H4 (cell line): ENCODE results near the gene CST9. TPM values are rescaled to one million over a fixed set of nuclear protein-coding genes. Genes with fewer than 3 reads are reported as not detected.
"Not testable (repeated sequence)": the region's sequence is repeated elsewhere in the genome, so short reads cannot be mapped to it uniquely, and the experiment has no call there.

Experiments used
- DNase-seq: peaks from one replicate; pipeline ENCODE4 v3.0.0-alpha.2; 2015; ENCODE audit warnings: low spot score
- total RNA-seq: library from RNA; depleted of rRNA; stranded (reverse); fragments of >200 nt; shearing (Covaris generic); gene quantifications from 2 replicates; pipeline ENCODE4 v1.2.3, GENCODE V29; 2014

Gene CST9
- total RNA-seq, 1 experiment from 2014 or later: not detected

DNA sequence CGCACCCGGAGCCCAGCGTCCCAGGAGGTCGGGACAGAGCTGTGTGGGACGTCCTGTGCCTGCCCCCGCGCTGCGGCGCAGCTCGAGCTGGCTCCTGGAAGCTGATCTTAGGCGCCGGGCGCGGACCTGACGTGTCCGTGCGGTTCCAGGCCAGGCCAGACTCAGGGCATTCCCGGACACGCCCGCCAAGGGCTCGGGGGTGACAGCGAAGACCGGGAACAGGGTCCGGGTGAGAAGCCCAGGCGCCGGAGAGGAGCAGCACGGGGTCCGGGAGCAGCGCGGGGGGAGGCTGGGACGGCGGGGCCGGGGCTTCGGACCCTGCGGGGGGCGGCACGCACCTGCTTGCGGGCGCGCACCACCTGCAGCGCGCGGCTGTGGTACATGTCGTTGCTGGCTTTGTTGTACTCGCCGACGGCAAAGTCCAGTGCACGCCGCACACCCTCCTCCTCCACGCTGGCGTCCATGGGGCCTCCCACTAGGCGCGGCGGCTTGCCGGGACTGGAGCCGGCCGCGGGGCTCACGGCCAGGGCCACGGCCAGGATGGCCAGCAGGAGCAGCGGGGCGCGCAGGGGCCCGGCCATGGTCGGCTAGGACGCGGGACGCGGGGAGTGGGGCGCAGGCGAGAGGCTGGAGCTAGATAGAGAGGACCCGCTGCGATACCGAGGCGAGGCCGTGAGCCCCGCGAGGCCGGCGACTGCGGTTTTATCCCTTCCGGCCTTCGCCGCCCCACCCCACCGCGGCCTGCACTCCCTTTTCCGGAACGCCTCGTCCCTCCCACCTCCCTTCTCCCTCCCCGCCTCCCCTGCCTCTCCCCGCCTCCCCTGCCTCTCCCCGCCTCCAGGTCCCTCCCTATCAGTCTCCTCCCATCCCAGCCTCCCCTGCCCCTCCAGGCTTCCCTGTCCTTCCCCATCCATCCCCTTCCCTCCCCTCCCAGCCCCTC lies 31.8 kb upstream of the CST9 start, which contains the start of gene CST3:
CST3 (minus strand) TSS at position 674 of the 940 bp plus-strand sequence; CDS start at position 581, 93 bp downstream.
- DNase-seq: peak; percentile 72

- DNase-seq: no peak
These were observed 31.2 kb upstream of the CST9 start for GRCh38 chr20:23636908-23637281.

DNA sequence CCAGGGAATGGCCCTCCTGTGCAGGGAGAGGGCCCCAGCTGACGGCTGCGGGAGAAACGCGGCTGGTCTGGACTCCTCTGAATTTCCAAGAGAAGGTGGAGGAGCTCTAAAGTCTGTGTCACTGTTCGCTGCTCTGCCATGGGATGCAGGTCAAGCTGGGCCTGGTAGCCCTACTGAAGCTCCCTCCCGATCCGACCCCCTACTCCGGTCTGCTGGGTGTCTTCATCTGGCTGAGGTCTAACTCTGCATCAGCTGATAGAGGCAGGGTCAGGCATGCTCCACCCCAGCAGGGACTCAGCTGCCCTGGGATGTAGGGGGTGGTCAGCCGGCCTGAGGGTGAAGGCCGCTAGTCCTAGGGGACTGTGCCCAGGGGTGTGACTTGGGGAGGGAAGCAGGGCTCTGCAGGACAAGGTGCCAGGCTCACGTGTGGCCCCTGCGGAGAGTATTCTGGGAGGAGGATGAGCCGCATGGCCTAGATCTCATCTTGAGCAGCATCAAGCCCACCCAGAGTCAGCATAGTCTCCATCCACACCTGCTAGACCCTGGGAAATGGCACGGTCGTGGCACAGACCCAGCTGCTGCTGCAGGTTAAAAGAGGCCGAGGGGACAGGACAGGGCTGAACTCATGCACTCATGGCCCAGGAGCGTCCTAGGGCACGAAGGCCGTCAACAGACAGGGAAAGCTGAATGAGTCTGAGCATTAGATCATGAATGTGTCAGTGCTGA lies 30.6 kb upstream of the CST9 start:
- no peak for DNase-seq

GRCh38 chr20:23635768-23636090 lies 30.0 kb upstream of the CST9 start:
- not testable (repeated sequence) for DNase-seq

DNA sequence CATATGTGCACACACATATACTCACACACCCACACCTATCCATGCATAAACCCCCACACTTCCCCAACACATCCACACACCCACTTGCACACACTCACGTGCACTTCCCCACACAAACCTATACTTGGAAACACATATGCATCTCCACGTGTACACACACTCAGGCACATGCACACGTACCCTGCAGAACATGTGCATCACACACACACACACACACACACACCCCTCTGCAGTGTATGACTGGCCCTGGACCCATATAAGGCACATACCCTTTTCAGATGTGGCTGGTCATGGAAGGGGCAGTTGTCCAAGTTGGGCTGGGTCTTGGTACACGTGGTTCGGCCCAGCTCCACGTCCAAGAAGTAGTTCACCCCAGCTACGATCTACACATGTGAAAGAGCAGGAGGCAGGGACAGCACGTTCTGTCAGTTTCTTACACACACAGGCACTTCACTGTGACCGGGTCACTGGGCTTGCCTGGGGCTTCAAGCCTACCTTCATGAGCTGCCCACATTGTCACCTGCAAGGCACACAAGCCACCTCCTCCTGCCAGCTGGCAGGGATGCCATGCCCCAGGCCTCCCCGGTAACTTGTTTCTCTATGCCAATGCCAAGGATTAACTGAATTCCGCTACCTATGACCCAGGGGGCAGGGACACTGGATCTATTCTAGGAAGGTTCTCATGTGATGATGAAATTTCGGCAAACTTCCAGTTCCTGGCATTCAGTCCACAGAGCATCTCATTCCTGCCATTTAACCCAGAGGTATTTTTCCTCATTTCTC lies 29.5 kb upstream of the CST9 start:
- DNase-seq: no peak

DNA sequence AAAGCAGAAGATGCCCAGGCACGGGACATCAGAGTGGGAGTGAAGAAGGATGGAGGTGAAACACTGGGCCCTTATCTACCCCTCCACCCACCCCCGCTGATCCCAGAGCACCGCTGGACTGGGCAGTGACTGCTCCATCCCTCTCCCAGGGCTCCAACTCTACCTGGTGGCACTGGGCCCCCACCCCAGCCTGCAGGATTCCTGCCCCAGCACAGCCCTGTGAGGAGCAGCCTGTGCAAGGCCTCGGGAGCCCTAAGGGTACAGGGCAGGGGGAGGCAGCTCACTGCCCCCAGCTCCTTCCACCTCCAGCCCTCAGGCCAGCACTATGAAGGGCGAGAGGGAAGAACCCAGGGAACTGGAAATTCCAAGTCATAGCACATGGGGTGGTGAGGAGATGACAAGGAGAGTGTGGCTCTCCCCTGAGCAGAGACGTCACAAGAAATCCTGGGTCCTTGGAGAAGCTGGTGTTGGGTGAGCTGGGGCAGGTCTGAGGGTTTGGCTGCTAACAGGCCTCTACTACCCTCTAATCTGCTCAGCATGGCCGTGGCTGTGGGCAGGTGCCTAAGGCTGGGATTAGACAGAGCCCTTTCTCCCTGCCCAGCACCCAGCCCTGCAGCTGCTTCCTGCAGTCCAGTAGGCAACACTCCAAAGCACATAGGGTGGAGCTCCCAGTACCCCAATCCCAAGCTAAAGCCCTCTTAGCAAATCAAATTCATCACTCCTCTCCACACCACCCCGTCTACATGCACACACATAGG lies 28.5 kb upstream of the CST9 start:
- no peak for DNase-seq

DNA sequence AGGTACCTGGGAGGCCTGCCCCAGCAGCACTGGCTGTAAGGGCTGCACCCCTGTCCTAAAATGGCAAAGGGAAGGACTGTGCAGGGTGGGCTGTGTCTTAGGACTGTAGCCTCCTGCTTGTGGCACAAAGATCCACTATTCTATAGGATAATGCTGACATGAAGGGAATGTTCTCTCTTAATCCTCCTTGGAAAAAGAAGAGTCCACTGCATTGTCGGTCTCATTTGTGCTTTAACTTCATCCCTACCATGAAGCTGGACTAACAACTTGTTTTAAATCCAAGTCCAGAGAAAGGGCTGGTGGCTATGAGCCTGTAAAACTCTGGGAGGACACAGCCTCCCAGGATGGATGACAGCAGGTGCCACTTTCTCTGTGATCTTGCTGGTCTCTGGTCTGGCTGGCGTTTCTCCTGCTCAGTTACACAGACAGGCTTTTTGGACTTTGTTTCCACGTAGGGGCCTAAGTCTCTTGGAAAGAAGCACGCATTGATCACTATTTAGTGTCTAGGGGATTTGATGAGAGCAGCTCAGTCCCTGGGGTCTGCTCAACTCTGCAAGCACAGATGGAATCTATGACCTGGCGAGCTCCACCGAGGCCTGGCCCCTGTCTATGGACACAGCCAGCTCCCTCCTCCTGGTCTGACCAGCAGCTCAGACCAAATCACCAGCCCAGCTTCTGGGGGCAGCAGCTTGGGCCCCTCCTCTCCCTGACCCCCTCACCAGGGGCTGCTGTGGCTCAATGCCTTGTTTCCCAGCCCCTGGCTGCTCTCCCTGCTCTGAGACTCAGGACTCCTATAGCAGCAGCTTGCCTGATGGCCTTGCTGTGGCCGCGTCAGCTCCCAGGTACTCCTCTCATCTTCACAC lies 27.2 kb upstream of the CST9 start:
- DNase-seq: no peak

DNA sequence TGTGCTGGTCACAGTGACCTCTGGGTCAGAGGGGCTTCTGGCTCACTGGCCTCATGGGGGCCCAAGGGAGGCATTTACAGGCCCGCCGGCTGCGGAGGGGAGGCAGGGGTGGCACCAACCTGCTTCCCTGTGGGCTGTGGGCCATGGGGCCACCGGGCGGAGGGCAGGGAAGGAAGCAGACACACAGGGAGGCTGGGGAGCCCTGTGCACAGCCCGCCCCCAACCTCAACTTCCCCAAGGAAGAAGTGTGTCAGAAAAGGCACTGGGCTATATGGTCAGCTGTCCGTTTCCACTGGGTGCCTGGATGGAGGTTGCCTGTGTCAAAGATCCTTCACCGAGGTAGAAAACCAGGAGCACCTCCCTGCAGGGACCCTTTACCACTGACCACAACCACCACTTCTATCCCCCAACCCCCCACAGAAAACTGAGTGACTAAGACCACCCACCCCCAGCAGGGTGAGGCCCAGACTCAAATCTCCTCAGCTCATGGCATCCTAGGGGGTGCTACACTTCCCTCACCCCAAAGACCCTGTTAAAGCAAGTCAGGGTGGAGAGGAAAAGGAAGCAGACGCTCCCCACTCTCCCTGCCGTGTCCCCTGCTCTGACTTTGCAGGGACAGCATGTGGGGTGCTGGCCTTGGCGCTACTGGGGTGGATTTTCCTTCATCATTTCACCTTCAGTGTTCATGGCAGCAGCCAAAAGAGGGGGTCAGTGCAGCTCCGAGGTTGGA lies 26.4 kb upstream of the CST9 start:
- no peak for DNase-seq

- DNase-seq: no peak
These were observed 25.6 kb upstream of the CST9 start for GRCh38 chr20:23631226-23631822.

DNA sequence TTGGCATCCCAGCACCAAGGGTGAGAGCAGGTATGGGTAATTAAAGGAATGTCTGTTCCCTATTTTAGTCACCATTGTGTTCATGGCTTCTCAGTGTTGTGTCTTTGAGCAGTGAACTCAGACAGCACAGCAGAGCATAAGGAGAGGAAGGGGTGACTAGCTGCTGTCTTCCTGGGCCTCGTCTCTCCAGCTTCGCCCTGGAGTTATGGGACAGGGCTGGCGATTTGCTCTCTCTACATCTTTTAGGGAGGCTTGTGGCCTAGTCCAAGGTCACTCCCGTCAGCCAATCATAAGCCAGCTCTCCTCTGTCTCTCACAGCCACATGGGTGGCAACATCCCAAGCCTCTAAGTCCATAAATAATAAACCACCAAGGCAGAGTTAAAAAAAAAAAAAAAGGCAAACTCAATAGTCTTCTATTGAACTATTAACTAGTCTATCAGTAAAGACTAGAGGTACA lies 24.7 kb upstream of the CST9 start:
- DNase-seq: no peak

DNA sequence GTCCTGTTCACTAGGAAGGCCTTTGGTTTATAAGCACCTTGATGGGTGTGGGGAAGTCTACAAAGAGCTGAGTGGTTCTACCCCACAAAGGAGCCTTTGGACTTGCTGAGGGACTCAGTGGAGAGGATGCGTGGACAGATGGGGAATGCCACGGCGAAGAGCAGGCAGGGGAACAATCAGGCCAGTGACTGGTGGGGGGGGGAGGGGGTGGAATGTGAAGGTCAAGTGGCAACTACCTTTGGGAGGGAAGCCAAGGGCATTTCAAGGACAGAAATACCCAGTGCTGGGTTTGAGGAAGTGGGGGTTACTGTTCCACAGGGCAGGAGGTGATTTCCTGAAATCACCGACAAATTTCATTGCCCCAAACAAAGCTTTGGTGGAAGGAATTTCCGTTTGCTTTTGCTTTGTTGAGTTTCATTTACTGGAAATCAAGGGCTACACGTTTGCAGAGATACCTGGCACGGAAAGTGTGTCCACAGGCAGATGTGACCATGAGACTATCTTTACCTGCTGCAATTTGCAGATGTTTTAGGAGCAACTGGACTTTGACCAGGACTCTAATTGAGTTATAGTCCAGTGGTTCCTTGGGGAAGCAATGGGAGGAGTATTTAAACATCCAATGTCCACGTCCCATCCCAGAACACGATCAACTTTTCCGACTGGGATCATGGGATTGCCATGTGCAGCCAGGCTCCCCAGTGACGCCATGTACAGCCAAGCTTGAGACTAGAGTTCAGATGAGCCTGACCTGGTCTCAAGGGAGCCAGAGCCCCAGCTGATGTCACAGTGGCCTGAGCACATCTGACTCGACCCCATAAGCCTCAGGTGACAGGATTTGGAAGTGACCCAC lies 24.1 kb upstream of the CST9 start:
- no peak for DNase-seq

DNA sequence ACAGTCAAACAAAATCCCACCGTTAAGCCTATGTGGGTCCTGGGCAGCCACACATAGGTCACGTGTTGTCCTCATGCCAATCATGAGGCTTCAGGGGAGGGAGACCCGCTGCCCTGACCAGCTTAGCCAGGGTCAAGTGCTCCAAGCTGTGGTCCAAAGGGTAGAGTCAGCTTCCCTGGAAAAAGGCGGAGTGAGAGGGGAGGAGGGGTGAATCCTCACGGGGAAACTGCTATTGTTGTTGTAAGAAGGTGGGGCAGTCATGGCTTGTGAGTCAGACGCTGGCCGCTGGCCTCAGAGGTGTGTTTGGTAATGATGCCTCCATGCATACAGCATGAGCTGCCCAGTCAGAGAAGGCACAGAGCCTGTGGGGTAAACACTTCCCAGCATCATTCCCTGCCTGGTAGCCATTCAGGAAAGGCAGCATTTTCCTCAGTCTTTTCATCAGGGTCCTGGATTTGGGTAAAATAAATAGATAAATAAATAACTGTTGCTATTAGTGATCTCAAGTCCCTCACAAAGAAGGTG lies 23.4 kb upstream of the CST9 start:
- peak; percentile 71 for DNase-seq

DNA sequence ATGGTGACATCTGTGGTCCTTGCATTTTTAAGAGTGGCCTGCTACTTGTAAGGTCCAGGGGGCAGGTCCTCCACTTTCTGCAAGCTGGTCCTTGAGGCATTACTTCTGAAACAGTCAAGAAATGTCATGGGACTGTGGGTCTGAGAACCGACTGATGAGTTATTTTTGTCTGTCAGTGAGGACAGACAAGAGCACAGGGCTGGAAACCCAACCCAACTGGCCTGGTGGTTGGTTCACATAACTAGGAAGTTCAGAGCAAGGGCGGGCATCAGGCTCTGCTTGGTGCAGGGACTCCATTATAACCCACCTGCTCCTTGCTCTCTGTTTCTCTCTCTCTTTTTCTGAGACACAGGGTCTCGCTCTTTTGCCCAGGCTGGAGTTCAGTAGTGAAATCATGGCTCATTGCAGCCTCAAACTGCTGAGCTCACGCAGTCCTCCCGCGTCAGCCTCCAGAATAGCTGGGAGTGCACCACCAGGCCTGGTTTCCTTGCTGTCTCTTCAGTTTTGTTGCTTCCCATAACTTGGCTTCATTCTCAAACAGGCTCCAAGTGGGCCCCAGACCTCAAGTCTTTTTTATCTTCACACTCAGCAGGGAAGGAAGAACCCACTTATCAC lies 22.8 kb upstream of the CST9 start:
- DNase-seq: no peak

- no peak for DNase-seq
These were observed 21.8 kb upstream of the CST9 start for GRCh38 chr20:23627501-23627900.

GRCh38 chr20:23626040-23626620 lies 20.4 kb upstream of the CST9 start:
- peak; percentile 23 for DNase-seq

GRCh38 chr20:23625236-23625964 lies 19.7 kb upstream of the CST9 start:
- no peak for DNase-seq

DNA sequence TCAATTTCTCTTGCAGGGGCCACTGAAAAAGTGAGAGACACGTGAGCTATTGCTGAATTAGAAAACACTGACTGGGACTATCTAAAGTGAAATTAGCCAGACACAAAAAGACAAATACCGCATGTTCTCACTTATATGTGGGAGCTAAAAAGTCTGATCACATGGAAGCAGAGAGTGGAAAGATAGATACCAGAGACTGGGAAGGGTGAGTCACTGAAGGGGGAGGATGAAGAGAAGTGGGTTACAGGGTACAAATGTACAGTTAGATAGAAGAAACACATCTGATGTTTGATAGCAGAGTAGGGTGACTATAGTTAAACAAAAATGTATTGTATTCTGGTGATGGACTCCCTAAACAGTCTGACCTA lies 18.6 kb upstream of the CST9 start:
- DNase-seq: no peak
